ENCODE results near the gene CPT1C. TPM values are rescaled to one million over a fixed set of nuclear protein-coding genes. Genes with fewer than 3 reads are reported as not detected.
A peak's percentile ranks its signal among the peaks of the same experiment; 100 is the strongest.

CPT1C gene
- total and polyA plus RNA-seq, 2 of the 8 experiments (the other 6 are each of a cell fraction or from before 2014, with no cell fraction given), result 79.6 to 91.8 TPM

- peak; percentile 61 for TF ChIP-seq TAF7 (optimal IDR thresholded peaks at IDR 0.05; ENCODE audit: borderline replicate concordance, low read depth, low read length)
- TF ChIP-seq EGR1 (IDR thresholded peaks at IDR 0.05; ENCODE audit: borderline replicate concordance, low read depth, low read length), result no peak
- 0 out of 2 replicates have a peak, but pooled peaks have one; percentile 6 for TF ChIP-seq CREB1 (IDR thresholded peaks at IDR 0.05)
- TF ChIP-seq USF2 (IDR thresholded peaks at IDR 0.05; ENCODE audit: low read length), result peak; percentile 68
- TF ChIP-seq MAX (IDR thresholded peaks at IDR 0.05), result peak; percentile 97
- peak; percentile 99 for TF ChIP-seq PHF8 (conservative IDR thresholded peaks at IDR 0.05; ENCODE audit: low read depth, low read length)
Observed at GRCh38 chr19:49677231-49677900, 13.6 kb upstream of the CPT1C start, which contains the start of gene PRMT1 (continued).

Data from H1 (cell line).